Amygdala (tissue), 56 donors: ENCODE results near the gene TBCC.

Experiments used
- DNase-seq, 56 donors: peaks; one replicate each; lab custom pipeline; 2025; lab: John Stamatoyannopoulos, UW

TBCC gene

GRCh38 chr6:42774201-42774600 lies 28.3 kb upstream of the TBCC start:
- no peak for DNase-seq

GRCh38 chr6:42771741-42772100 lies 25.8 kb upstream of the TBCC start:
- no peak for DNase-seq

DNA sequence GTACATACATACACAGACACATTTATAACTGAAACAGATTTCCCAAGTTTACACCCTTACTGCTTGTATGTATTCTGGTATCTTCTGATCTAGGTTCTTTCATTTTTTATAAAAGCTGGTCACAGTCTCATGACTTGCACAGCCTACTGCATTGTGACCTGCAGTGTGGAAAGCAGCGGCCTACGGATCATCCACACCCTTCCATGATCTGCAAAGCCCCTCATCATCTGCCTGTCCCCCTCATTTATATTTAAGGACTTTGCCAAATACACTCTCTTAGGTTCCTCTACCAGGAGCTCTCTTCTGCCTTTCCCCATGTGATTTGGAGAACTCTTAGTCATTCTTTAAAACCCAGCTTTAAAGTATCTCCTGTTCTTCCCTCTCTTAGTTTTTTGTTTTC lies 23.9 kb upstream of the TBCC start:
- no peak for DNase-seq

DNA sequence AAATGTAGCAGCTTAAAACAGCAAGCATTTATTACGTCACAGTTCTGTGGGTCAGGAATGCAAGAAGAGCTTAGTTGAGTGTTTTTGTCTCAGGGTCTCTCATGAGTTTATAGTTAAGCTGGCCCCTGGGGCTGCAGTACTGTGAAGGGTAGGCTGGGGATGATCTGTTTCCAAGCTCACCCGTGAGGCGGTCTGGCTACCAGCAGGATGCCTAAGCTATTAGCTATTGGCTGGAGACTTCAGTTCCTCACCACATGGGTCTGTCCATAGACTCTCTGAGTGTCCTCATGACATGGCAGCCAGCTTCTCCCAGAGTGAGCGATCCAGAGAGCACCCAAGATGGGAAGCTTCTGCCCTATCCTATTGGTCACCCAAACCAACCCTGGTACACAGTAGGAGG lies 23.1 kb upstream of the TBCC start:
- no peak for DNase-seq

GRCh38 chr6:42766163-42766670 lies 20.3 kb upstream of the TBCC start:
- no peak for DNase-seq

GRCh38 chr6:42764911-42765648 lies 19.2 kb upstream of the TBCC start:
- DNase-seq: no peak

DNA sequence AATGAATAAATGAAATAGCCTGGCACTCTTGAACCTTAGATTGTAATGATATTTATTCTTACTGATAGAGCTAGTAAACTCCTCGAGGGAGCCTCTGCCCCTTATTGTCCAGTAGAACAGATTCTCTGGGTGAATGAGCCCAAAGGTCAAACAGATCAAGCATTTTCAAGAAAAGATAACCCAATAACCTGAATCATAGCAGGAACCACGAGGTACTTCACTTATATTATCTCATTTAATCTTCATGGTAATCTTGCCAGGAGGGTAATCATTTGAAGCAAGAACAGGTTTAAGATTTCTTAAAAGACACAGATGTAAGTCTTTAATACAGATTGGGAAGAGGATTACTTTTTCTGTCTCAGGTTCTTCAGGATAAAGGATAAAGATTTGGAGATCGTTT lies 17.0 kb upstream of the TBCC start:
- DNase-seq: no peak

DNA sequence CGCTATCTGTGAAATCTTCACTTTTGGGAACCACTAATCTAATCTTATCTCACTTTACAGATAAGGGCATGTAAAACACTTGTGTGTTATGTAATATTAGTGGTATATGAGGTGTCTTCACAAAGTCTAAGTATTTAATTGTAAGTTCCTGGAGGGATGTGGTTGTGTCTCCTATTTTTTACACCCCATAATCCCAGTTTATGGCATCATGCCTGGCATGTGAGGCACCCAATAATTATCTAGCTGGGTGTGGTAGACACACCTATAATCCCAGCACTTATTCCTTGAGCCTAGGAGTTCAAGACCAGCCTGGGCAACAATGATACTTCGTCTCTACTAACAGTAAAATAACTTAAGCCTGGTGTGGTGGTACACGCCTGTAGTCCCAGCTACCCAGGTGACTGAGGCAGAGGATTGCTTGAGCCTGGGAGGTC lies 16.5 kb upstream of the TBCC start:
- no peak for DNase-seq

DNA sequence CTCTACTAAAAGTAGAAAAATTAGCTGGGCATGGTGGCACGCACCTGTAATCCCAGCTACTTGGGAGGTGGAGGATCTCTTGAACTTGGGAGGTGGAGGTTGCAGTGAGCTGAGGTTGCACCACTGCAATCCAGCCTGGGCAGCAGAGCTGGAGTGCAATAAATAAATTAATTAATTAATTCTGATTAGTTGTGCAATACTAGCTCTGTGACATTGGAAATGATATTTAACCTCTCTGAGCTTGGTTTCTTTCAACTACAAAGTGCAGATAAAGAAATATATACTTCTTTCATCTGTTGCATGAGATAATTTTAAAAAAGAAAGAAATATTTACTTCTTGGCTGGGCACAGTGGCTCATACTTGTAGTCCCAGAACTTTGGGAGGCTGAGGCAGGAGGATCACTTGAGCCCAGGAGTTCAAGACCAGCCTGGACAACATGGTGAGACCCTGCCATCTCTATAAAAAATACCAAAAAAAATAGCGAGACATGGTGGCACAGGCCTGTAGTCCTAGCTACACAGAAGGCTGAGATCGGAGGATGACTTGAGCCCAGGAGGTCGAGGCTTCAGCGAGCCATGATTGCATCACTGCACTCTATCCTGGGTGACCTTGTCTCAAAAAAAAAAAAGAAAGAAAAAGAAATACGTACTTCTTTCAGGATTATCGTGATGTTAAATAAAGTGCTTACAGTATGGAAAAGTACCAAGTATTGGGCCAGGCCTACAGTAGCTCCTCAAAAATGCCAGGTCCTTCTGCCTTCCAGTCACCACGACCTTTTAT lies 15.6 kb upstream of the TBCC start:
- no peak for DNase-seq

GRCh38 chr6:42758756-42759430 lies 13.0 kb upstream of the TBCC start:
- no peak for DNase-seq

- peak in 8 of 56 donors; percentile 3 to 32 (median 9) for DNase-seq
Measured at GRCh38 chr6:42756722-42757121, 10.8 kb upstream of the TBCC start.

DNA sequence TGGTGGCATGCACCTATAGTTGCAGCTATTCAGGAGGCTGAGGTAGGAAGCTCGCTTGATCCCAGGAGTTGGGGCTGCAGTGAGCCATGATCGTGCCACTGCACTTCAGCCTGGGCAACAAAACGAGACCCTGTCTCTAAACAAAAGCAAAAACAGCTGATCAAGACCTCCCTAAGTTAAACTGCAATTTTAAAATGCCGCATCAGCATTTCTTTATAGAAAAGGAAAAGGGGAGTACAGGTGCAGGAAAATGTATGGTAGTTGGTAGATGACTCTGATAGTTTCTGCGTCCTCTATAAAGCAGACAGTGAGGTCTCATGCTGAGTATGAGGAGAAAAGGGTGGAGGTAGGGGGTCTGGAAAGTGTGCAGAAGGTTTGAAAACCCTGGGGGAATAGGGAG lies 8.9 kb upstream of the TBCC start:
- DNase-seq: no peak

DNA sequence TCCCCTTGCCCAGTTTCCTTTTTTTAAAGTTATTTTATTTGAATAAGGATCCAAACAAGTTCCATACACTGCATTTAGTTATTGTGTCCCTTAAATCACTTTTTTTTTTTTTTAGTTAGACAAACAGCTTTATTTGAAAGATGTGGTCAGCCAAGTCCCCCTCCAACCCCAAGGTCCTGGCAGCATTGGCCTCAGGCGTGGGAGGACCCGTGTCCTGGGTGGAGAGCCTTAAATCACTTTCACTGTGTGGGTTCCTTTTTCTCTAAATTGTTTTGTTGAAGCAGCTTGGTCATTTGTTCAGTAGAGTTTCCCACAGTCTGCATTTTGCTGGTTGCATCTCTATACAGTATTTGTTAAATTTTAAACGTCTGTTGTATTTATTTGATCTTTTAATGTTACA lies 5.2 kb upstream of the TBCC start:
- DNase-seq: no peak

GRCh38 chr6:42748203-42748898 lies 2.4 kb upstream of the TBCC start:
- peak in 2 of 56 donors; percentile 1 to 4 for DNase-seq

- DNase-seq: peak in 54 of 56 donors; percentile 23 to 89 (median 68)
Measured at GRCh38 chr6:42746463-42747391, 824 bp upstream of the TBCC start.

DNA sequence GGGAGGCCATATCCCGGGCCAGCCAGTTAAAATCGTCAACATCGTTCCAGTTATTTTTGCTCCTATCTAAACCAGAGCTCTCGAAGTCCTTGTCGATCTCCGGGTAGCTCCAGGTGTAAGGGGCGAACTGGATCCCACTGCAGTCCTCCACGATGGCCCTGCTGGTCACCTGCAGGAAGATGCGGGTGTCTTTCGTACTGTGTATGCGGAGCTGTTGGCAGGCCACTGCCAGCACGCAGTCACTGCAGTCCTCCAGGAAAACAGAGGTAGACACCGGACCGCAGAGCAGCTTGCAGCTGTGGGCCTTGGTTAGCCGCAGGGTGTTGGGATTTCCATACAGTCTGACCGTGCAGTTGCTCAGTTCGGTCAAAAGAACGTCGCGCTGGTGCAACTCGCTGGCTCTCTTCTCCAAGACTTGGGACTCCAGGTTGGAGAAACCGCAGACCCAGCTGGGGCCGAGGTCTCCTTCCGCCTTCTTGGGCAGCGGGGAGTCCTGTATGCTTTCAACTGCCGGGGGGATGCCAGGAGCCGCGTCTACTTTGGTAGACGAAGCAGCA lies 742 bp downstream of the TBCC start:
- DNase-seq: peak in 17 of 56 donors; percentile 6 to 61 (median 27)

GRCh38 chr6:42744351-42744893 lies 1.5 kb downstream of the TBCC start:
- peak in 1 of 56 donors; percentile 1 for DNase-seq

- peak in 2 of 56 donors; percentile 2 to 7 for DNase-seq
Measured at GRCh38 chr6:42742116-42742894, 3.6 kb downstream of the TBCC start.
